GM12891 (cell line): ENCODE measurements around the gene GRIK2.

Source experiments
- PAX5 ChIP-seq: IDR thresholded peaks from 2 replicates; pipeline ENCODE4 v1.6.1; 2011; ENCODE audit warnings: low read length, moderate library complexity, mild to moderate bottlenecking; ENCODE audit not compliant: insufficient read depth, severe bottlenecking
- POLR2A ChIP-seq: IDR thresholded peaks from 2 replicates; pipeline ENCODE4 v1.6.1; 2011; ENCODE audit warnings: low read depth, low read length, control low read depth
- POLR2AphosphoS5 ChIP-seq: IDR thresholded peaks from 2 replicates; pipeline ENCODE4 v1.6.1; 2011; ENCODE audit warnings: low read depth, low read length, control low read depth
- SPI1 ChIP-seq: IDR thresholded peaks from 2 replicates; pipeline ENCODE4 v1.6.1; 2011; ENCODE audit warnings: low read depth, low read length, control low read depth

- TF ChIP-seq POLR2A (no peak), POLR2AphosphoS5 (no peak), PAX5 (no peak), SPI1 (no peak)
These were observed 246.6 kb downstream of the GRIK2 start for GRCh38 chr6:101640131-101640530.
